Hepatocyte (in vitro differentiated cells): ENCODE results near the gene MFN2.

Experiments used
- CTCF ChIP-seq: fragments of 200-600 bp; sonication (generic); IDR thresholded peaks from 2 replicates; pipeline ENCODE4 v1.5.1; 2016; ENCODE audit warnings: antibody characterized with exemption, mild to moderate bottlenecking; ENCODE audit not compliant: poor library complexity
- EZH2 ChIP-seq: fragments of 200-600 bp; sonication (generic); IDR thresholded peaks from 2 replicates; pipeline ENCODE4 v1.6.1; 2016; ENCODE audit warnings: antibody characterized with exemption, mild to moderate bottlenecking, borderline replicate concordance
- EZH2phosphoT487 ChIP-seq: fragments of 200-600 bp; sonication (generic); IDR thresholded peaks from one replicate; pipeline ENCODE4 v1.6.1; 2018; ENCODE audit warnings: antibody characterized with exemption, mild to moderate bottlenecking, low read depth, moderate library complexity; ENCODE audit not compliant: unreplicated experiment, severe bottlenecking

- TF ChIP-seq CTCF (no peak), EZH2phosphoT487 (no peak), EZH2 (no peak)
These were observed 34.1 kb downstream of the MFN2 start for GRCh38 chr1:12014141-12014991.
